GM08714 (cell line): Measurements from ENCODE around the gene AP1M1.
A peak's percentile ranks its signal among the peaks of the same experiment; 100 is the strongest.

Experiments
- H3K4me3 ChIP-seq: fragments of 200-500 bp; sonication (Bioruptor generic); 2 replicates; pipeline ENCODE4 v1.5.1; 2014; ENCODE audit warnings: mild to moderate bottlenecking, low read length, inconsistent platforms
- ZNF274 ChIP-seq: IDR thresholded peaks from 2 replicates; pipeline ENCODE4 v1.6.1; 2012; ENCODE audit warnings: mild to moderate bottlenecking, low read depth, low read length

The AP1M1 gene

DNA sequence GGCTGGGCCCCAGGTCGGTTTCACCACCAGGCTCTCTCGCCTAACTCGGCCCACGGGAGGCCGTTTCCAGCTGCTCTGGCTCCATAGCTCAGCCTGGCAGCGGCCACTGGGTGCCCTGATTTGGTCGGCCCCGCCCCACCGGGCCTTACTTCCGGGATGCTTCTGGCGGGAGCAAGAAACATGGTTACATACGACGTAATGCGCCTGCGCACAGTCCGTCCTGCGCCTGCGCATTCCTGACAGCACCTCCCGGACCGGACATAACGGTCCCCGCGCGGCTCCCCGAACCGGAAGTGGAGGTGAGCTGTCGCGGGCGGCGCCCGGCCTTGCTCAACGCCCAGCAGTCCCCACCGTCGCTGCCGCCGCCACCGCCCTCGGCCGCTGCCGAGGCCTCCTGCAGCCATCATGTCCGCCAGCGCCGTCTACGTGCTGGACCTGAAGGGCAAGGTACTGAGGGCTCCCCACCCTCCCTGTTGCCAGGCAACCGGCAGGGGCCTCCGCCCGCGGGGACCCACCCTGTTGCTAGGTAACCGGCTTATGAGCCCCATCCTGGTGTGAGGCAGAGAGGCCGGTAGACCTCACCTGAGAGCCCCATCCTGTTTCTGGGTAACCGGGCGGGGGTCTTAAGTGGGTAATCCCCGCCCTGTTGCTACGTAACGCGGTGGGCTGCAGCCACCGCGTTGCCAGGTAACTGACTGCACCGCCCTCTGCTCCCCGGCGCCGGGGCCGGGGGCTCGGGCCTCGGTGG is at the start of gene AP1M1:
Gene AP1M1 (plus strand): TSS at position 290 of the 748 bp plus-strand sequence. CDS start 116 bp downstream, at position 406.
- H3K4me3 ChIP-seq, result peak within 1 kb of the TSS; percentile 87
- no peak for TF ChIP-seq ZNF274

- no peak overlapping the region; the same call in 1 of the 2 replicates for H3K4me3 ChIP-seq
- TF ChIP-seq ZNF274, result no peak
Measured at GRCh38 chr19:16148443-16149229, 49.1 kb upstream of the AP1M1 start.

GRCh38 chr19:16153582-16154336 is 44.0 kb upstream of the AP1M1 start:
- no peak for TF ChIP-seq ZNF274
- H3K4me3 ChIP-seq, result no peak overlapping the region

DNA sequence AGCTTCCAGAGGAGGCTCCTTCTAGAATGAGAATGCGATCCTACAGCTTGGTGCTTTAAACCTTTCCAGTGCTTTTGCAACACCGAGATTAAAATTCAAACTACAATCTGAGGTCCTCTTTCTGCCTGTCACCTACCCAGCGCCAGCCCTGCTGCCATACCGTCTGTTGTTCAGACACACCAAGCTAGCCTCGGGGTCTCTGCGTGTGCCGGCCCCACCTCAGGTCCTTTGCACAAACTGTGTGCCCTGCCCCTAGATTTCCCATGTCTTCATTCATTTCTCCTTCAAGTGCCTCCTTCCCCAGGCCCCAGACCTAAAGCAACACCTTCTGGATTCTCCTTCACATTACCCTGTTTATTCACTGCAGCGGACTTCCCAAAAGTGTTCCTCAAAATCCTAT is 43.2 kb upstream of the AP1M1 start:
- H3K4me3 ChIP-seq, result no peak overlapping the region
- no peak for TF ChIP-seq ZNF274

DNA sequence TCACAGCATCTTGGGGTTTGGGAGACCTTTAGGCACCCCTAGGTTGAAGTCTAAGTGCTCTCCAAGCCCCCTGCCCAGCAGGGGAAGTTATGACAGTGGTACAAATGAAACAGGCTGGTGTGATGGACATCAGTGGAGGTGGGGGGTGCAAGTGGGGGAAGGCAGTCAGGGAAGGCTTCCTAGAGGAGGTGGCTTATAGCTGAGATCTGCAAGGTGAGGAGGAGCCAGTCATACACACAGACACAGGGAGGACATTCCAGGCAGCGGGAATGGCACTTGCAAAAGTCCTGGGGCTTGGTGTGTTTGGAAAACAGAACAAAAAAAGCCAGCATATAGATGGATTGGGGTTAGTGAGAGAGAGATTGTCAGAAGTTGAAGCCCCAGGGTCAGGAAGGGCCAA is 42.6 kb upstream of the AP1M1 start:
- no peak overlapping the region for H3K4me3 ChIP-seq
- TF ChIP-seq ZNF274, result no peak

GRCh38 chr19:16156904-16157303 is 40.8 kb upstream of the AP1M1 start:
- no peak overlapping the region for H3K4me3 ChIP-seq
- TF ChIP-seq ZNF274, result no peak

DNA sequence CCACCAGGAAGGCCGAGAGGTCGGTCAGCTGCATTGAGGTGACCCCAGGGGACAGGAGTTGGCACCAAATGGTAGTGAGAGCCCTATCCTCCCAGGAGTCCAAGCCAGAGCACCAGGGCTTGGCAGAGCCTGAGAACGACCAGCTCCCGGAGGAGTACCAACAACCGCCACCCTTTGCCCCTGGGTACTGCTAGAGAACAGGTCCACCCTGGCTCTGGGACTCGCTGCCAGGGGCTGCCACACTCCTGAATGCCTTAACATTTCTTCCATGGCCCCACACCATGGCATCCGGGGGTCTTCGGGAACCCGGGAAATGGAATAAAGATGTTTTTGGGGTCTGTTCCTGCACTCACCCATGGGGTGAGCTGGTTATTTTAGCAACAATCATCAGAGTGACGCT is 40.1 kb upstream of the AP1M1 start:
- no peak for TF ChIP-seq ZNF274
- H3K4me3 ChIP-seq, result no peak overlapping the region

GRCh38 chr19:16159655-16160054 is 38.1 kb upstream of the AP1M1 start:
- no peak for TF ChIP-seq ZNF274
- no peak overlapping the region for H3K4me3 ChIP-seq

DNA sequence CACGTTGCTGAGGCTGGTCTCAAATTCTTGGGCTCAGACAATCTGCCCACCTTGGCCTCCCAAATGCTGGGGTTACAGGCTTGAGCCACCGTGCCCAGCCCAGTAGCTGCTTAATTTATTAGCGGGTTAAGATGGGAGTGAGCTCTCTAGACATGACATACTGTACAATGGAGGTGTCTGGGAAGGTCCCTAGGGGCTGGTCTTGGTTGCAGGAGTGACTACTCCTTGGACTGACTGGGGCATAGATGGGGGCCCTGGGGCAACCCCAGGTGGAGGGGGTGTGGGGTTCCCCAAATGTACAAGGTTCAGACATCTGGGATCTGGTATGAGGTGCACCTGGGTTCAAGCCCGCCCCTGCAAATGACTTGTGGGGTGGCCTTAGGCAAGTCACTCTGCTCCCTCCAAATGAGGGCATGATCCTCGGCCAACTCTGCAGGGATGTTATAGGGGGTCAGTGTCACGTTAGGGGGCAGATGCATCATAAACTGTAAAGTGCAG is 37.2 kb upstream of the AP1M1 start:
- TF ChIP-seq ZNF274, result no peak
- no peak overlapping the region for H3K4me3 ChIP-seq

GRCh38 chr19:16160943-16161560 is 36.7 kb upstream of the AP1M1 start:
- no peak overlapping the region for H3K4me3 ChIP-seq
- TF ChIP-seq ZNF274, result no peak

- H3K4me3 ChIP-seq, result no peak overlapping the region
- no peak for TF ChIP-seq ZNF274
Measured at GRCh38 chr19:16161840-16162239, 35.9 kb upstream of the AP1M1 start.

- TF ChIP-seq ZNF274, result no peak
Measured at GRCh38 chr19:16164222-16164890, 33.4 kb upstream of the AP1M1 start.

DNA sequence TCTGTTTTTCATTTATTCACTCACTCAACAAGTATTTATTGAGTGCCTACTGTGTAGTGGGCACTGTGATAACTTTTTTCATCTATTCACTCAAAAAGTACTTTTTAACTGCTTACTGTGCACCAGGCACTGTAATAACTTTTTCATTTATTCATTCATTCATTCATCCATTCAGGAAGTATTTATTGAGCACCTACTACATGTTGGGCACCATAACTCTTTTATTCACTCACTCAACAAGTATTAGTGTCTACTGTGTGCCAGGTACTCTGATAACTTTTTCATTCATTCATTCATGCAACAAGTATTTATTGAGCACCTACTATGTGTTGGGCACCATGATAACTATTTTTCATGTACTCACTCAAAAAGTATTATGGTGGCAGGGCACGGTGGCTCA is 31.3 kb upstream of the AP1M1 start:
- no peak overlapping the region for H3K4me3 ChIP-seq
- TF ChIP-seq ZNF274, result no peak

More at GRCh38 chr19:16164222-16164890, 33.4 kb upstream of the AP1M1 start:
- H3K4me3 ChIP-seq, result no peak overlapping the region

GRCh38 chr19:16167055-16167454 is 30.7 kb upstream of the AP1M1 start:
- TF ChIP-seq ZNF274, result no peak
- no peak overlapping the region for H3K4me3 ChIP-seq
